ENCODE data around the gene CYFIP2. TPM values are rescaled to one million over a fixed set of nuclear protein-coding genes. Genes with fewer than 3 reads are reported as not detected.

CYFIP2 gene
- total RNA-seq, 1 donor from 2014 or later = 82.9 TPM

DNA sequence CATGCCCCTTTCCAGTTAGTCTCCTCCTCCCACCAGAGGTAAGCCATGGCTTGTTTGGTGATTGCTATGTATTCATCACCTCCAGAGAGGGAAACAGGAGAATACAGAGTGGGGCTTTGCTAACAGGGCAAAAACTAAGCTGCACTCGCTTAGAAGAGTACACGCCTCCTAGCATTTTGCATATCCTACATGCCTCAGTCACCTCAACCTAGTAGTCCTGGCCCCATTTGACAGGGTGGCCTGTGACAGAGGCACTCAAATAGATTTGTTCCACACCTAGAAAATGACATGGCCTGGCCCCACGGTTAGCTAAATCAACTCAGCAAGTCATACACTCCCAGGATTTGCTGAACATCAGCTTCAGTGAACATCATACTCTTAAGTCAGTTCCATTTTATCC, 90.7 kb downstream of the CYFIP2 start:
- no peak overlapping the region for H3K27ac Mint-ChIP-seq
- H3K36me3 Mint-ChIP-seq = peaks cover 21% of the 10 kb centered on the region
- no peaks in the 10 kb centered on the region for H3K9me3 Mint-ChIP-seq
- DNase-seq (ENCODE audit: low spot score in 2 of 2, unreplicated experiment in 2 of 2) = no peak
- H3K4me3 Mint-ChIP-seq = no peak overlapping the region
- H3K4me1 Mint-ChIP-seq = no peaks in the 10 kb centered on the region
- H3K27me3 Mint-ChIP-seq (ENCODE audit: low read depth) = no peaks in the 10 kb centered on the region
- TF ChIP-seq, protein P1, sequence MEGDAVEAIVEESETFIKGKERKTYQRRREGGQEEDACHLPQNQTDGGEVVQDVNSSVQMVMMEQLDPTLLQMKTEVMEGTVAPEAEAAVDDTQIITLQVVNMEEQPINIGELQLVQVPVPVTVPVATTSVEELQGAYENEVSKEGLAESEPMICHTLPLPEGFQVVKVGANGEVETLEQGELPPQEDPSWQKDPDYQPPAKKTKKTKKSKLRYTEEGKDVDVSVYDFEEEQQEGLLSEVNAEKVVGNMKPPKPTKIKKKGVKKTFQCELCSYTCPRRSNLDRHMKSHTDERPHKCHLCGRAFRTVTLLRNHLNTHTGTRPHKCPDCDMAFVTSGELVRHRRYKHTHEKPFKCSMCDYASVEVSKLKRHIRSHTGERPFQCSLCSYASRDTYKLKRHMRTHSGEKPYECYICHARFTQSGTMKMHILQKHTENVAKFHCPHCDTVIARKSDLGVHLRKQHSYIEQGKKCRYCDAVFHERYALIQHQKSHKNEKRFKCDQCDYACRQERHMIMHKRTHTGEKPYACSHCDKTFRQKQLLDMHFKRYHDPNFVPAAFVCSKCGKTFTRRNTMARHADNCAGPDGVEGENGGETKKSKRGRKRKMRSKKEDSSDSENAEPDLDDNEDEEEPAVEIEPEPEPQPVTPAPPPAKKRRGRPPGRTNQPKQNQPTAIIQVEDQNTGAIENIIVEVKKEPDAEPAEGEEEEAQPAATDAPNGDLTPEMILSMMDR (IDR thresholded peaks at IDR 0.05; ENCODE audit: unreplicated experiment) = no peak

DNA sequence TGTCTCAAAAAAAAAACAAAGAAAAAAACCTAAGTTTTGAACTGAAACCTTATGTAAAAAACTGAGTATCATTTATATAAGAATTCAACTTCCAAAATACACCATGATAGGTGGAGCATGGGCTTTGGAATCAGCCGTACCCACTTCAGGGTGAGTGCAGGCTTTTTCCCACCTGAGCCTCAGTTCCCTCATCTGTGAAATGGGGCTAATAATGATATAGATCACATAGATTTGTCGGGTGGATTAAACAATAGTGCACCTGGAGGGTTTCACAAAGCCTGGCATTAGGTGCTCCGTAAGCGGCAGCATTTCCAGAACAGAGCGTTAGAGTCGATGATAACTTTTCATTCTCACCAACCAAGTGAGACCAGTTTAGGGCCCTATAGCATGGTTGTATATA, 91.9 kb downstream of the CYFIP2 start:
- Mint-ChIP-seq H3K36me3 (peaks cover 26% of the 10 kb centered on the region), H3K4me3 (no peak overlapping the region), H3K27me3 (ENCODE audit: low read depth) (no peaks in the 10 kb centered on the region), H3K27ac (no peak overlapping the region), H3K4me1 (no peaks in the 10 kb centered on the region), H3K9me3 (no peaks in the 10 kb centered on the region)
- TF ChIP-seq, protein P1 (IDR thresholded peaks at IDR 0.05; ENCODE audit: unreplicated experiment) = no peak
- no peak for DNase-seq (ENCODE audit: low spot score in 2 of 2, unreplicated experiment in 2 of 2)

DNA sequence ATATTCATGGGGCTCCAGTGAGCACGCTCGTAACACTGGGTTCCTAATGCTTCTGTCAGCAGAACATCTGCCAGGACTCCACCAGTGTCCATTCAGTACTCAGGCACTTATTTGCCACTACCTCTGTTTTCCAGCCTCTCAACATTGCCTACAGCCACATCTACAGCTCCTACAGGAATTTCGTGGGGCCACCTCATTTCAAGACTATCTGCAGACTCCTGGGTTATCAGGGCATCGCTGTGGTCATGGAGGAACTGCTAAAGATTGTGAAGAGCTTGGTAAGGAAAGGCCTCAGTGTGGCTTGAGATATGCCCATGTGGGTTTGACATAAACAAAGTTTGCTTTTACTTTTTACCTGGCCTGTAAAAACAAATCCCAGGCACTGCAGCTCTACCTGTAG, 92.9 kb downstream of the CYFIP2 start:
- Mint-ChIP-seq H3K27ac (no peak overlapping the region), H3K4me3 (no peak overlapping the region), H3K27me3 (ENCODE audit: low read depth) (no peaks in the 10 kb centered on the region), H3K4me1 (no peaks in the 10 kb centered on the region), H3K36me3 (peaks cover 24% of the 10 kb centered on the region), H3K9me3 (no peaks in the 10 kb centered on the region)
- TF ChIP-seq, protein P1 (IDR thresholded peaks at IDR 0.05; ENCODE audit: unreplicated experiment) = no peak
- no peak for DNase-seq (ENCODE audit: low spot score in 2 of 2, unreplicated experiment in 2 of 2)

DNA sequence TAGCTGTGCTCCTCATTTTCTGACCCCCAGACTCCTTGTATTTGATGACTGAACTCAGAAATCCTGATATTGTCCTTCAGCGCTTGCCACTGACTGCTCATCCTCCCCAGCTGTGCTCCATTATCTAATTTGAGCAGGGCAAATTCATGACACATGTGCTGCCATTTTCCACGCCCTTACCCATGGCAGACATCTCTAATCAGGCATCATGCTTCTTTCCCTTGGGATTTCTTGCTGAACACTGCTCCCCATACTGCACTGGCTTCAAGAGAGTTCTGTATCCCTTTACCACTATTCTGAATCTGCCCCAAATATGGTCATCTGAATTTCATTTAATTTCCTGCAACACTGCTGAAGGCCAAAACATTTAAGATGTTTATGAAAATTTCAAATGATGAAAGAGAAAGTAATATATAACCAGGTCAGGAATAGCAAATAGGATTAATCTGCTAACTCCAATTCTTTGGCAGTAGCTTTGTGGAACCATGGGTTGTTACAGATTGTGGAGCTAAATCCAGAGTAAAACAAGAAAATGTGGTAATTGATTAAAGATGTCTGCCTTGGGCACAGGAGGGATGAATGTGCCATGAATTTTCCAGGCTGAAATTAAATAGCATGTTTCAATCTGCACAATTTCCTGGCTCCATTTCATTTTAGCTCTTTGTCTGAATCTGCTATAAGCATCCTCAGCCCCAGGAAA, 93.6 kb downstream of the CYFIP2 start:
- no peak for DNase-seq (ENCODE audit: low spot score in 2 of 2, unreplicated experiment in 2 of 2)
- no peaks in the 10 kb centered on the region for H3K27me3 Mint-ChIP-seq (ENCODE audit: low read depth)
- TF ChIP-seq, protein P1 (IDR thresholded peaks at IDR 0.05; ENCODE audit: unreplicated experiment) = no peak
- H3K36me3 Mint-ChIP-seq = peaks cover 24% of the 10 kb centered on the region
- H3K4me1 Mint-ChIP-seq = no peaks in the 10 kb centered on the region
- no peaks in the 10 kb centered on the region for H3K9me3 Mint-ChIP-seq
- H3K27ac Mint-ChIP-seq = no peak overlapping the region
- H3K4me3 Mint-ChIP-seq = no peak overlapping the region

GRCh38 chr5:157362012-157362411, 96.1 kb downstream of the CYFIP2 start:
- H3K9me3 Mint-ChIP-seq = no peaks in the 10 kb centered on the region
- TF ChIP-seq, protein P1 (IDR thresholded peaks at IDR 0.05; ENCODE audit: unreplicated experiment) = no peak
- no peak overlapping the region for H3K27ac Mint-ChIP-seq
- no peak for DNase-seq (ENCODE audit: low spot score in 2 of 2, unreplicated experiment in 2 of 2)
- no peaks in the 10 kb centered on the region for H3K27me3 Mint-ChIP-seq (ENCODE audit: low read depth)
- no peak overlapping the region for H3K4me3 Mint-ChIP-seq
- peaks cover 20% of the 10 kb centered on the region for H3K36me3 Mint-ChIP-seq
- no peaks in the 10 kb centered on the region for H3K4me1 Mint-ChIP-seq

Measured in mesothelial cell of epicardium (in vitro differentiated cells).